Esophagus muscularis mucosa (tissue), 4 donors: ENCODE measurements around the gene MTMR12.

Source experiments
- CTCF ChIP-seq, 3 experiments: fragments of 200-600 bp in 2 of 3; fragments of 450-650 bp in 1 of 3; sonication (generic) in 2 of 3; IDR thresholded peaks; one replicate each; pipeline ENCODE4 v1.5.1; 2017 to 2019; ENCODE audit warnings: antibody characterized with exemption in 3 of 3, mild to moderate bottlenecking in 2 of 3, moderate library complexity in 1 of 3
- EP300 ChIP-seq: sonication (generic); formaldehyde crosslinking; IDR thresholded peaks from one replicate; pipeline ENCODE4 v1.6.1; 2017; ENCODE audit warnings: antibody characterized with exemption
- POLR2AphosphoS5 ChIP-seq, 2 donors: sonication (generic); formaldehyde crosslinking; IDR thresholded peaks; one replicate each; pipeline ENCODE4 v1.6.1; 2017; ENCODE audit warnings: antibody characterized with exemption in 2 of 2

DNA sequence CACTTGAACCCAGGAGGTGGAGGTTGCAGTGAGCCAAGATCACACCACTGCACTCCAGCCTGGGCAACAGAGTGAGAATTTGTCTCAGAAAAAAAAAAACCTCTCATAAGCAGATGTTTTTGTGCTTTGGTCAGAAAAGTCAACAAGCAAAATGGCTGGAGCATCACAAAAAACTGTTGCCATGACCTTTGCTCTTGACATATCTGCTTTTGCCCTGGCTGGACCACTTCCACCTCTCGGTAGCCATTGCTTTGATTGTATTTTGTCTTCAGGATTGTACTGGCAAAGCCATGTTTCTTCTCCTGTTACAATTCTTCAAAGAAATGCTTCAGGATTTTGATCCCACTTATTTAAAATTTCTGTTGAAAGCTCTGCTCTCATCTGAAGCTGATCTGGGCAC is 67.0 kb downstream of the MTMR12 start:
- no peak for TF ChIP-seq CTCF (IDR thresholded peaks at IDR 0.05)
- no peak for TF ChIP-seq EP300
- no peak for TF ChIP-seq POLR2AphosphoS5 (IDR thresholded peaks at IDR 0.05)
